GM12878 (cell line): ENCODE results near the gene PGRMC2. TPM values are rescaled to one million over a fixed set of nuclear protein-coding genes. Genes with fewer than 3 reads are reported as not detected.

Source experiments
- ATAC-seq: fragments of 200-7000 bp; cut with Tn5 transposase; 3 replicates; pipeline ENCODE4 v1.9.1; 2020; ENCODE audit warnings: mild to moderate bottlenecking, moderate library complexity
- BruUV-seq: library from RNA; stranded (reverse); fragments of 400-500 nt; replicated peaks from 2 replicates; lab custom pipeline; 2021; lab: Mats Ljungman, UMichigan
- CTCF ChIA-PET: fragments of 300-600 bp; sonication (Branson Sonifier 250); formaldehyde crosslinking; extraction: SDS; loops from one replicate; lab custom pipeline; 2021; ENCODE audit warnings: inconsistent platforms; lab: Yijun Ruan, JAX
- POLR2A ChIA-PET: fragments of 350-600 bp; formaldehyde crosslinking; extraction: SDS; loops from one replicate; lab custom pipeline; 2021; ENCODE audit warnings: inconsistent platforms; lab: Charles Lee
- RAD21 ChIA-PET: fragments of 300-600 bp; sonication (Branson Sonifier 250); formaldehyde crosslinking; loops from one replicate; lab custom pipeline; 2023; ENCODE audit warnings: antibody characterized with exemption; ENCODE audit not compliant: unreplicated experiment; lab: Charles Lee
- SMC1A ChIA-PET: fragments of 300-600 bp; sonication (Branson Sonifier 250); formaldehyde crosslinking; loops from one replicate; lab custom pipeline; 2023; ENCODE audit not compliant: unreplicated experiment, uncharacterized antibody; lab: Charles Lee
- DNase-seq: peaks from one replicate; pipeline ENCODE4 v3.0.0-alpha.2; 2011; ENCODE audit warnings: low read depth, low spot score
- FAIRE-seq: peaks from 3 replicates; lab custom pipeline; 2011; peaks lifted over from hg19 to GRCh38; lab: Jason Lieb, UNC
- H2AFZ ChIP-seq: 2 replicates; pipeline ENCODE4 v1.6.0; 2011; ENCODE audit warnings: low read depth, low read length, control low read depth; ENCODE audit not compliant: control insufficient read depth
- H3K27ac ChIP-seq: 2 replicates; pipeline ENCODE4 v1.5.1; 2011; ENCODE audit warnings: control low read depth; ENCODE audit not compliant: control insufficient read depth, insufficient read depth
- H3K27me3 ChIP-seq, 2 experiments: replicated peaks in 1 of 2; 2 replicates each; pipeline versions ENCODE4 v1.6.0 to v1.6.1; 2011; ENCODE audit warnings: low read length in 1 of 2; ENCODE audit not compliant: control insufficient read depth in 2 of 2, insufficient read depth in 2 of 2
- H3K36me3 ChIP-seq, 2 experiments: 2 replicates each; pipeline ENCODE4 v1.5.1; 2011; ENCODE audit warnings: low read length in 1 of 2; ENCODE audit not compliant: control insufficient read depth in 2 of 2, insufficient read depth in 2 of 2
- H3K4me1 ChIP-seq: 2 replicates; pipeline ENCODE4 v1.6.1; 2011; ENCODE audit warnings: mild to moderate bottlenecking, low read length, moderate library complexity, mixed read lengths; ENCODE audit not compliant: control insufficient read depth, insufficient read depth
- H3K4me2 ChIP-seq: 2 replicates; pipeline ENCODE4 v1.6.0; 2011; ENCODE audit warnings: control low read depth; ENCODE audit not compliant: control insufficient read depth, insufficient read depth
- H3K4me3 ChIP-seq: fragments of 200-600 bp; sonication (generic); 2 replicates; pipeline ENCODE4 v1.5.1; 2016
- H3K79me2 ChIP-seq: 2 replicates; pipeline ENCODE4 v1.6.0; 2011; ENCODE audit warnings: low read length; ENCODE audit not compliant: control insufficient read depth, insufficient read depth
- H3K9ac ChIP-seq: 2 replicates; pipeline ENCODE4 v1.8.0; 2011; ENCODE audit warnings: low read length, control low read depth, mixed read lengths; ENCODE audit not compliant: control insufficient read depth, insufficient read depth
- H3K9me3 ChIP-seq: replicated peaks from 3 replicates; pipeline ENCODE4 v1.5.1; 2011; ENCODE audit warnings: mild to moderate bottlenecking, low read length; ENCODE audit not compliant: control insufficient read depth, insufficient read depth
- H4K20me1 ChIP-seq: 2 replicates; pipeline ENCODE4 v1.6.0; 2011; ENCODE audit not compliant: control insufficient read depth, insufficient read depth
- BACH1 ChIP-seq: fragments of 450-650 bp; IDR thresholded peaks from 2 replicates; pipeline ENCODE4 v1.6.1; 2017; ENCODE audit warnings: mild to moderate bottlenecking, borderline replicate concordance
- BCL11A ChIP-seq: IDR thresholded peaks from 2 replicates; pipeline ENCODE4 v1.6.1; 2011; ENCODE audit warnings: low read depth, low read length
- ELK1 ChIP-seq: IDR thresholded peaks from 2 replicates; pipeline ENCODE4 v1.6.1; 2012; ENCODE audit warnings: low read depth, low read length, improper control_type of control experiment
- HDAC2 ChIP-seq: fragments of 200-600 bp; sonication (generic); IDR thresholded peaks from 2 replicates; pipeline ENCODE4 v1.6.1; 2017
- IRF4 ChIP-seq: IDR thresholded peaks from 2 replicates; pipeline ENCODE4 v1.6.1; 2011; ENCODE audit warnings: low read depth, low read length
- KAT2A ChIP-seq: conservative IDR thresholded peaks from 2 replicates; pipeline ENCODE4 v1.6.1; 2011; ENCODE audit warnings: low read depth, low read length; ENCODE audit not compliant: control insufficient read depth
- MYC ChIP-seq: IDR thresholded peaks from 2 replicates; pipeline ENCODE4 v1.6.1; 2011; ENCODE audit warnings: mild to moderate bottlenecking, low read length, moderate library complexity, inconsistent platforms; ENCODE audit not compliant: insufficient read depth, insufficient replicate concordance, insufficient read length, severe bottlenecking
- NBN ChIP-seq: fragments of 450-650 bp; IDR thresholded peaks from 2 replicates; pipeline ENCODE4 v1.6.1; 2016
- NR2C1 ChIP-seq: fragments of 450-650 bp; IDR thresholded peaks from 2 replicates; pipeline ENCODE4 v1.6.1; 2017; ENCODE audit warnings: antibody characterized with exemption, mild to moderate bottlenecking, moderate library complexity
- PAX8 ChIP-seq: fragments of 450-650 bp; IDR thresholded peaks from 2 replicates; pipeline ENCODE4 v1.6.1; 2017; ENCODE audit warnings: mild to moderate bottlenecking, moderate library complexity
- SIX5 ChIP-seq: IDR thresholded peaks from 2 replicates; pipeline ENCODE4 v1.6.1; 2011; ENCODE audit warnings: mild to moderate bottlenecking, low read depth, low read length, moderate library complexity; ENCODE audit not compliant: severe bottlenecking
- SKIL ChIP-seq: fragments of 450-650 bp; IDR thresholded peaks from 2 replicates; pipeline ENCODE4 v1.6.1; 2017; ENCODE audit warnings: mild to moderate bottlenecking, low read depth, inconsistent platforms; ENCODE audit not compliant: poor library complexity, severe bottlenecking
- SUPT20H ChIP-seq: IDR thresholded peaks from 2 replicates; pipeline ENCODE4 v1.6.1; 2011; ENCODE audit warnings: low read depth, mild to moderate bottlenecking, low read length, moderate library complexity, borderline replicate concordance; ENCODE audit not compliant: control insufficient read depth
- TARDBP ChIP-seq: IDR thresholded peaks from 2 replicates; pipeline ENCODE4 v1.6.1; 2016; ENCODE audit warnings: borderline replicate concordance
- TCF3 ChIP-seq: IDR thresholded peaks from 2 replicates; pipeline ENCODE4 v1.6.1; 2012; ENCODE audit warnings: low read depth, mild to moderate bottlenecking, low read length, borderline replicate concordance; ENCODE audit not compliant: insufficient read depth
- YY1 ChIP-seq: IDR thresholded peaks from 2 replicates; pipeline ENCODE4 v1.6.1; 2011; ENCODE audit warnings: low read depth, mild to moderate bottlenecking, low read length
- ZNF384 ChIP-seq: IDR thresholded peaks from 2 replicates; pipeline ENCODE4 v1.6.1; 2012; ENCODE audit warnings: low read depth, mild to moderate bottlenecking, low read length, improper control_type of control experiment, borderline replicate concordance
- ZNF687 ChIP-seq: fragments of 450-650 bp; IDR thresholded peaks from 2 replicates; pipeline ENCODE4 v1.6.1; 2017; ENCODE audit warnings: mild to moderate bottlenecking, moderate library complexity
- ZSCAN29 ChIP-seq: fragments of 450-650 bp; IDR thresholded peaks from 2 replicates; pipeline ENCODE4 v1.6.1; 2017; ENCODE audit warnings: mild to moderate bottlenecking, moderate library complexity
- in situ Hi-C: fragments of 300-500 bp; cut with MboI; formaldehyde crosslinking; loops from 9 replicates; pipeline ENCODE4 v1.14.3; 2018; ENCODE audit warnings: mixed read lengths
- intact Hi-C: fragments of 100-400 bp; cut with micrococcal nuclease; formaldehyde crosslinking; loops from one replicate; pipeline ENCODE4 v1.14.2; 2022; ENCODE audit not compliant: unreplicated experiment
- polyA plus RNA-seq, 11 experiments: library from polyadenylated mRNA; depleted of rRNA in 4 of 11; unstranded in 6 of 11; stranded (reverse) in 5 of 11; fragments of >200 nt; fragmentation: Nextera tagmentation in 4 of 11; fragmentation: Illumina TruSeq in 1 of 11; extraction: Ambion mirVana in 4 of 11; extraction: Trizol in 1 of 11; gene quantifications; 1 replicate in 1 of 11; 2 replicates in 10 of 11; pipeline versions ENCODE4 v1.2.1 to v1.2.3, GENCODE V29; 2011 to 2016; ENCODE audit warnings: inconsistent platforms in 2 of 11, missing spikeins in 2 of 11, low read depth in 1 of 11
- total RNA-seq, 4 experiments: library from RNA; depleted of rRNA in 3 of 4; stranded (reverse); fragments of >200 nt in 3 of 4; fragmentation: Illumina TruSeq in 1 of 4; extraction: Trizol in 1 of 4; gene quantifications; 2 replicates each; pipeline versions ENCODE4 v1.2.1 to v1.2.3, GENCODE V29; 2013 to 2021

The PGRMC2 gene
- total and polyA plus RNA-seq, 10 of the 15 experiments (the other 5 are each of a cell fraction or from before 2014, with no cell fraction given): 6.3 to 38.4 (median 12.0) TPM

DNA sequence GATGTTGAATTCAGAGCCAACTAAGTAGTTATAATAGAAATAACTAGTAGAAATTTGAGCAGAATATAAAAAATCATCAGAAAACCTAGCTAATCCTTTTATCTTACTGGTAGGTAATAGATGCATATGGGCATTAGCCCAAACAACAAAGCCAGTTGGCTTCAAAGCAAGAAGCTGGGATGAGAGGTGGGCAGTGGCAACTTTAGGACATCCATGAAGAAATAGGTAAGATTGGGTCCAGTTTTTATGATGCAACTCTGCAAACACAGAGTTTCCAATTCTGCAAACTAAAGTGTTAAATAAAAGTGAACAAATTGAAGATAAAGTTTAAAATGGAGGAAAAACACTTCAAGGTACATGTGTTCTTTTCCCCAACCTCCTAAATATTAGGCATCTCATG lies 5.1 kb downstream of the PGRMC2 start:
- intact Hi-C loops: loop anchor here (10.0 kb wide), 1 partner anchor 318 kb away; the partner anchor contains the start of genes ABHD18 and MFSD8
- no peak for ATAC-seq

More for the DNA sequence above, 5.1 kb downstream of the PGRMC2 start:
- no peak overlapping the region for H3K27ac ChIP-seq
- POLR2A ChIA-PET: interaction anchor here (0.9 kb wide), 1 partner anchor 231 kb away, joined by 4 read pairs; no protein-coding TSS in a partner anchor
- H2AFZ ChIP-seq: no peak overlapping the region
- in situ Hi-C loops: loop anchor here (10.0 kb wide), 1 partner anchor 532 kb away; no protein-coding TSS in a partner anchor
- no peak overlapping the region for H3K4me3 ChIP-seq
- H3K9me3 ChIP-seq: no peaks in the 10 kb centered on the region; the same call in none of the 3 replicates
- no peak for DNase-seq
- no peak for FAIRE-seq
- H3K4me1 ChIP-seq: no peaks in the 10 kb centered on the region
- no peak overlapping the region for H3K9ac ChIP-seq
- CTCF ChIA-PET: interaction anchor here (0.8 to 2.1 kb wide), 5 partner anchors 10 to 517 kb away, joined by 3 to 7 read pairs (median 3); partner anchors contain the start of gene LARP1B
- H3K27me3 ChIP-seq: no peaks in the 10 kb centered on the region
- no peak for TF ChIP-seq SUPT20H
- no peak for TF ChIP-seq SKIL
- TF ChIP-seq TARDBP: no peak
- TF ChIP-seq IRF4: no peak
- TF ChIP-seq TCF3: no peak
- TF ChIP-seq HDAC2: no peak
- no peak for TF ChIP-seq YY1
- TF ChIP-seq ZSCAN29: no peak
- TF ChIP-seq MYC: no peak
- TF ChIP-seq KAT2A: no peak
- no peak for TF ChIP-seq SIX5
- TF ChIP-seq NR2C1: no peak
- no peak for TF ChIP-seq NBN
- TF ChIP-seq PAX8: no peak
- TF ChIP-seq ZNF687: no peak
- TF ChIP-seq ELK1: no peak
- TF ChIP-seq BACH1: no peak
- no peak for TF ChIP-seq BCL11A
- TF ChIP-seq ZNF384: no peak
- H3K36me3 ChIP-seq: no peaks in the 10 kb centered on the region
- RAD21 ChIA-PET: interaction anchor here (0.9 to 1.8 kb wide), 5 partner anchors 9 to 811 kb away, joined by 3 to 4 read pairs (median 3); partner anchors contain the start of gene SCLT1
- no peaks in the 10 kb centered on the region for H4K20me1 ChIP-seq
- no TSS peak for BruUV-seq
- SMC1A ChIA-PET: interaction anchor here (0.6 to 1.8 kb wide), 4 partner anchors 10 to 469 kb away, joined by 3 to 9 read pairs (median 6); no protein-coding TSS in a partner anchor
- H3K4me2 ChIP-seq: no peak overlapping the region
- H3K79me2 ChIP-seq: peaks cover 78% of the 10 kb centered on the region
